ENCODE measurements around the gene GPR25.

GRCh38 chr1:200909757-200910239, 37.0 kb downstream of the GPR25 start:
- TF ChIP-seq BCL11A (tag by site-specific recombination; IDR thresholded peaks at IDR 0.05; ENCODE audit: low read depth), result no peak
- TF ChIP-seq CTCF (tag by site-specific recombination; IDR thresholded peaks at IDR 0.05), result no peak
- no peak for TF ChIP-seq REST (tag by site-specific recombination; IDR thresholded peaks at IDR 0.05)
- no peak for TF ChIP-seq ZNF449 (tag by site-specific recombination; IDR thresholded peaks at IDR 0.05)
- TF ChIP-seq ZNF639 (tag by site-specific recombination; IDR thresholded peaks at IDR 0.05), result no peak
- no peak for TF ChIP-seq PATZ1 (tag by site-specific recombination; IDR thresholded peaks at IDR 0.05)
- no peak for TF ChIP-seq ZSCAN18 (tag by site-specific recombination; IDR thresholded peaks at IDR 0.05)
- TF ChIP-seq ZNF692 (tag by site-specific recombination; IDR thresholded peaks at IDR 0.05), result no peak
- TF ChIP-seq ZNF274 (IDR thresholded peaks at IDR 0.05; ENCODE audit: low read length), result no peak
- TF ChIP-seq ZNF274 (tag by site-specific recombination; IDR thresholded peaks at IDR 0.05; ENCODE audit: borderline replicate concordance), result no peak
- no peak for TF ChIP-seq OSR2 (tag by site-specific recombination; IDR thresholded peaks at IDR 0.05)
